WERI-Rb-1 (cell line): Measurements from ENCODE around the gene COLEC11.
"Not testable (repeated sequence)": the region's sequence is repeated elsewhere in the genome, so short reads cannot be mapped to it uniquely, and the experiment has no call there.

Source experiments
- DNase-seq: peaks from one replicate; pipeline ENCODE4 v3.0.0-alpha.2; 2020
- H3K27ac ChIP-seq: fragments of 250-450 bp; sonication (Bioruptor Pico); 2 replicates; pipeline ENCODE4 v1.5.1; 2020; ENCODE audit warnings: mild to moderate bottlenecking, moderate library complexity
- H3K27me3 ChIP-seq: fragments of 250-450 bp; sonication (Bioruptor Pico); 2 replicates; pipeline ENCODE4 v1.5.1; 2021; ENCODE audit warnings: mild to moderate bottlenecking, low read depth, moderate library complexity; ENCODE audit not compliant: insufficient read depth, severe bottlenecking
- H3K36me3 ChIP-seq: fragments of 250-450 bp; sonication (Bioruptor Pico); 2 replicates; pipeline ENCODE4 v1.5.1; 2020; ENCODE audit warnings: mild to moderate bottlenecking, moderate library complexity
- H3K4me3 ChIP-seq: 2 replicates; pipeline ENCODE4 v1.5.1; 2011; ENCODE audit warnings: low read depth, mild to moderate bottlenecking, control low read depth, low read length
- H3K9me3 ChIP-seq: fragments of 250-450 bp; sonication (Bioruptor Pico); 2 replicates; pipeline ENCODE4 v1.5.1; 2021; ENCODE audit warnings: mild to moderate bottlenecking, moderate library complexity; ENCODE audit not compliant: severe bottlenecking
- CTCF ChIP-seq: IDR thresholded peaks from 2 replicates; pipeline ENCODE4 v1.5.1; 2011; ENCODE audit warnings: low read depth, mild to moderate bottlenecking, control low read depth, inconsistent platforms, low read length

The COLEC11 gene

GRCh38 chr2:3611589-3611988 lies 16.7 kb downstream of the COLEC11 start:
- DNase-seq, result peak; percentile 82
- peaks cover 23% of the 10 kb centered on the region for H3K9me3 ChIP-seq
- no peaks in the 10 kb centered on the region for H3K27me3 ChIP-seq
- peak overlapping the region; percentile 20 for H3K27ac ChIP-seq
- no peak overlapping the region for H3K4me3 ChIP-seq
- no peaks in the 10 kb centered on the region for H3K36me3 ChIP-seq
- no peak for TF ChIP-seq CTCF

- no peaks in the 10 kb centered on the region for H3K36me3 ChIP-seq
- no peaks in the 10 kb centered on the region for H3K27me3 ChIP-seq
- H3K4me3 ChIP-seq, result no peak overlapping the region
- DNase-seq, result no peak
- H3K9me3 ChIP-seq, result peaks cover 26% of the 10 kb centered on the region
- no peak overlapping the region for H3K27ac ChIP-seq
- no peak for TF ChIP-seq CTCF
Observed at GRCh38 chr2:3612639-3613523, 18.0 kb downstream of the COLEC11 start.

DNA sequence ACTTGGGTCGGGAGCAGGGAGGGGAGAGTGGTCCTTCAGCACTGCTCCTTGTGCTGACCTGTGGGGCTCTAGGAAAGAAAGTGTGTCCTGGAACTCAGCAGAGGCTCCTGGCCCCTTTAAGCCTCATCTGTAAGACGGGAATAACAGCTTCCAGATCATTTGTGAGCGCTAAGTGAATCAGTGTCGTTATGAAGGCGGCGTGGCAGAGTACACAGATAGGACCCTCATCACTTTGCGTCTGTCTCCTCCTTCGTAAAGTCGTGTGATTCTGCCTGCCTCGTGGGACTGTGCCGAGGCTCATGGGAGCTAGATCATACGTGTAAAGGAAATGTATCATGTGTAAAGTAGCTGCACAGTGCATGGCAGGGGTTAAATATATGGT lies 18.6 kb downstream of the COLEC11 start:
- Histone ChIP-seq H3K36me3 (no peaks in the 10 kb centered on the region), H3K9me3 (peaks cover 26% of the 10 kb centered on the region), H3K27me3 (no peaks in the 10 kb centered on the region), H3K27ac (no peak overlapping the region), H3K4me3 (no peak overlapping the region)
- no peak for DNase-seq
- TF ChIP-seq CTCF, result no peak

DNA sequence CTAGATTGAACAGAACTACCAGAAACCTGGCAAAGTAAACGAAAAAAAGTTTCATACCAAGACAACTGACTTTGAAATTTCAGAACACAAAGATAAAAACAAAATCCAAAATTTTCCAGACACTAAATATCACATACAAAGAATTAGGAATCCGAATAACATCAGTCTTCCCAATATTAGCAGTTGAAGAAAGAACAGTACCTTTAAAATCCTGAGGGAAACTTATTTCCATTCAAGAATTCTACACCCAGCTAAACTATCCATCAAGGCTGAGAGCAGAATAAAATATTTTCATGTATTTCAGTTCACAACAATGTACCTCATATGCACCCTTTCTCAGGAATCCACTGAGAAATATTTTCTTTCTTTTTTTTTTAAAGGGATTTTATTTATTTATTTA lies 19.8 kb downstream of the COLEC11 start:
- peaks cover 26% of the 10 kb centered on the region for H3K9me3 ChIP-seq
- not testable (repeated sequence) for H3K36me3 ChIP-seq, H3K27ac ChIP-seq, DNase-seq, H3K4me3 ChIP-seq, H3K27me3 ChIP-seq

GRCh38 chr2:3615541-3616200 lies 20.8 kb downstream of the COLEC11 start:
- not testable (repeated sequence) for H3K36me3 ChIP-seq, H3K4me3 ChIP-seq, H3K27me3 ChIP-seq, DNase-seq, H3K27ac ChIP-seq
- peaks cover 26% of the 10 kb centered on the region for H3K9me3 ChIP-seq

DNA sequence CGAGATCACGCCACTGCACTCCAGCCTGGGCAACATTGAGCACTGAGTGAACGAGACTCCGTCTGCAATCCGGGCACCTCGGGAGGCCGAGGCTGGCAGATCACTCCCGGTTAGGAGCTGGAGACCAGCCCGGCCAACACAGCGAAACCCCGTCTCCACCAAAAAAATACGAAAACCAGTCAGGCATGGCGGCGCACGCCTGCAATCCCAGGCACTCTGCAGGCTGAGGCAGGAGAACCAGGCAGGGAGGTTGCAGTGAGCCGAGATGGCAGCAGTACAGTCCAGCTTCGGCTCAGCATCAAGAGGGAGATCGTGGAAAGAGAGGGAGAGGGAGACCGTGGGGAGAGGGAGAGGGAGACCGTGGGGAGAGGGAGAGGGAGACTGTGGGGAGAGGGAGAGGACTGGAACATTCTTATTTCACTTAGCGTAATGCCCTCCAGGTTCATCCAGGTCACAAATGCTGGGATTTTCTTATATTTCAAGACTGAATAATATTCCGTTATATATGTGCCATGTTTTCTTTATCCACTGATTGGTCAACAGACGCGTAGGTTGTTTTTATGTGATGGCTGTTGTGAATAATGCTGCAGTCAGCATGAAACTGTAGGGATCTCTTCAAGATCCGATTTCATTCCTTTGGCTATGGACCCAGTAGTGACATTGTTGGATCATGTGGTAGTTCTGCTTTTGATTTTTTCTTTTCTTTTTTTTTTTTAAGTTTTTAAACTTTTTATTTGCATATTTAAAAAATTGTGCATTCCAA lies 21.7 kb downstream of the COLEC11 start:
- H3K36me3 ChIP-seq, H3K4me3 ChIP-seq, H3K27me3 ChIP-seq, H3K27ac ChIP-seq, DNase-seq: not testable (repeated sequence)
- H3K9me3 ChIP-seq, result peaks cover 26% of the 10 kb centered on the region

GRCh38 chr2:3617198-3617890 lies 22.4 kb downstream of the COLEC11 start:
- Histone ChIP-seq H3K27ac (no peak overlapping the region), H3K4me3 (no peak overlapping the region), H3K27me3 (no peaks in the 10 kb centered on the region), H3K36me3 (no peaks in the 10 kb centered on the region), H3K9me3 (peaks cover 21% of the 10 kb centered on the region)
- DNase-seq, result no peak
- no peak for TF ChIP-seq CTCF
